NOMO-1 treated with dmso at 0.1 percent for 144 hours (cell line): Measurements from ENCODE around the gene ITPK1.
"Not testable (repeated sequence)": the region's sequence is repeated elsewhere in the genome, so short reads cannot be mapped to it uniquely, and the experiment has no call there.

Experiments
- DNase-seq: peaks from one replicate; lab custom pipeline; 2025; ENCODE audit not compliant: unreplicated experiment; lab: John Stamatoyannopoulos, UW

Gene ITPK1

GRCh38 chr14:93105856-93106255, 9.9 kb downstream of the ITPK1 start:
- not testable (repeated sequence) for DNase-seq

DNA sequence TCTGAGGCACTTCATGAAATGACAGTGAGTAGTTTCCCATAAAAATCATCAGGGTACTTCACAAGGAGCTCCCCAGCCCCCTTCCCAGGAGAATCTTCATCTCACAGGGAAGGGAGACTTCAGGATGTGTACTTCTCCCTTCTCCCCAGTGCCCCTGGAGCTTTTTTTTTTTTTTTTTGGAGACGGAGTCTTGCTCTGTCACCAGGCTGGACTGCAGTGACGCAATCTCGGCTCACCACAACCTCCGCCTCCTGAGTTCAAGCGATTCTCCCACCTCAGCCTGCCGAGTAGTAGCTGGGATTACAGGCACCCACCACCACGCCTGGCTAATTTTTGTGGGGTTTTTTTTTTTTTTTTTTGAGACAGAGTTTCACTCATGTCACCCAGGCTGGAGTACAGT, 10.4 kb downstream of the ITPK1 start:
- peak; percentile 23 for DNase-seq

GRCh38 chr14:93104961-93105360, 10.8 kb downstream of the ITPK1 start:
- DNase-seq, result no peak

GRCh38 chr14:93103392-93104080, 12.2 kb downstream of the ITPK1 start:
- DNase-seq, result peak; percentile 55

- DNase-seq, result no peak
Measured at GRCh38 chr14:93102141-93102540, 13.6 kb downstream of the ITPK1 start.

- no peak for DNase-seq
Measured at GRCh38 chr14:93101181-93101580, 14.5 kb downstream of the ITPK1 start.

GRCh38 chr14:93100570-93100969, 15.2 kb downstream of the ITPK1 start:
- DNase-seq, result no peak

GRCh38 chr14:93100100-93100499, 15.6 kb downstream of the ITPK1 start:
- no peak for DNase-seq

- no peak for DNase-seq
Measured at GRCh38 chr14:93099643-93100042, 16.1 kb downstream of the ITPK1 start.

DNA sequence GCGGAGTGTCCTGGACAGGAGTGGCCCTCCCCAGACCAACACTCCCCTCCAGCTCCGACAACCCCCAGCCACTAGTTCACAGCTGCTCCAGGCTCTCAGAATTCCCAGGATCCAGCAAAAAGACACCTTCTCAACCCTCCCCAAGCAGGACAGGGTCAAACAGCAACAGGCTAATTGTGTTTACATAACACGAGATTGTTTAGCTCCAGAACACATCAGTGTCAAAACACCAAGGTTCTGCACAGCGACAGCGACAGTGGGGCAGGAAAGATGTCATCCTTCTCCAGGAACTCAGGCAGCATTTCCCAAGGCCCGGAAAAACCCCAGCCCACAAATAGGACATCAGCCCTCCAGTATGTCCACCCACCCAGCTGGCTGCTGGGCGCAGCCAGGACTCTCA, 16.5 kb downstream of the ITPK1 start:
- no peak for DNase-seq

DNA sequence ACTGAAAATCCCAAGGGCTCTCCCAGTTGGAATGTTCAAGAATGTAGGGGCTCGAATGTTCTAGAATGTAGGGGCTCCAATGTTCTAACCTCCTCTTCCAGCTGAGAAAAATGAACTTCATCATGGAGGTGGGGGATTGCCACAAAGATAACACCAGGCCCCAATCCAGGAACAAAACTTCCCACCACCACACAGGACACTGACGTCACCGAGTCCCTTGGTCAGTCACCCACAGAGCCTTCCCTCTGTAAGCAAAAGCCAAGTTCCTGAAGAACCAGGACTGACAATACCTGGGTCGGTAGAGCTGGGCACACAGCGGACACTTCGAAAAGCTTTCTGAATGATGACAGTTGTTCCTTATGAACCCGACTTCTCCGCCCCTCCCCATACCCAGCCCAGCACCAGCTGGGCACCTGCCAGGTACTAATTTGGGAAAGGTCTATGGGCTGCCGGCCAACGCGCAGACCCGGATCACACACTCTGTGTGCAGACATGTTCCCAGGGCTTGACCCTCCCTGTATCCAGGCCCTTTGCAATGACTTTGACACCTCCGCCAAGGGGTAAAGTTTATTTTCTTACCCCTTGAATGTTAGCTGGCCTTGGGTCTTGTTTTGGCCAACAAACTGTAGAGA, 18.9 kb downstream of the ITPK1 start:
- DNase-seq, result no peak

DNA sequence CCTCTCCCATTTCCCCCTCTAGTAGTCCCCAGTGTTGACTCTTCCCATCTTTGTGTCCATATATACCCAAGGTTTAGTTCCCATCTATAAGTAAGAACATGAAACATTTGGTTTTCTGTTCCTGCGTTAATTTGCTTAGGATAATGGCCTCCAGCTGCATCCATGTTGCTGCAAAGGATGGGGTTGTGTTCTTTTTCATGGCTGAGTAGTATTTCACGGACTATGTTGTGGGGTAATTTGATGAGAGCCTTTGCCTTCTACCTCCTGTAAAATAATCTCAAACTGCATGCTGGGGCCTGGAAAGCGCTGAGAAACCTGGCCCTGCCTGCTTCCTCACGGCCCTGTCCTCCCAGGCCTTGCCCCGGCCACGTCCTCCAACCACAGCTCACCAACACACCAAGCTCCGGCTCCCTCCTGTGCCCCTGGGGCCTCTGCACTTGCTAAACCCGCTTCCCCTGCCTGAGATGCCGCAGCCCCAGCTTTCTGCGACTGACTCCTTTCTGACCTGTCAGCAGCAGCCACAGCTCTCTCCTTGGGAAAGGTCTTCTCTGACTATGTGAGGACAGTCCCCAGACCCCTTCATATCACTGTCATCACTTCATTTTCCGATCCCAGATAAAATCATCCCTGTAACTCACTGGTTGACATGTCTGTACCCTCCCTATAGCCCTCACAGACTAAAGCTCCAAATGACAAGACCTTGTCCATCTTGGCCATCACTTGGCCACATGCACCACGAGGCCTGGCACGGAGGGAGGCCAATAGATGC, 19.8 kb downstream of the ITPK1 start:
- no peak for DNase-seq

DNA sequence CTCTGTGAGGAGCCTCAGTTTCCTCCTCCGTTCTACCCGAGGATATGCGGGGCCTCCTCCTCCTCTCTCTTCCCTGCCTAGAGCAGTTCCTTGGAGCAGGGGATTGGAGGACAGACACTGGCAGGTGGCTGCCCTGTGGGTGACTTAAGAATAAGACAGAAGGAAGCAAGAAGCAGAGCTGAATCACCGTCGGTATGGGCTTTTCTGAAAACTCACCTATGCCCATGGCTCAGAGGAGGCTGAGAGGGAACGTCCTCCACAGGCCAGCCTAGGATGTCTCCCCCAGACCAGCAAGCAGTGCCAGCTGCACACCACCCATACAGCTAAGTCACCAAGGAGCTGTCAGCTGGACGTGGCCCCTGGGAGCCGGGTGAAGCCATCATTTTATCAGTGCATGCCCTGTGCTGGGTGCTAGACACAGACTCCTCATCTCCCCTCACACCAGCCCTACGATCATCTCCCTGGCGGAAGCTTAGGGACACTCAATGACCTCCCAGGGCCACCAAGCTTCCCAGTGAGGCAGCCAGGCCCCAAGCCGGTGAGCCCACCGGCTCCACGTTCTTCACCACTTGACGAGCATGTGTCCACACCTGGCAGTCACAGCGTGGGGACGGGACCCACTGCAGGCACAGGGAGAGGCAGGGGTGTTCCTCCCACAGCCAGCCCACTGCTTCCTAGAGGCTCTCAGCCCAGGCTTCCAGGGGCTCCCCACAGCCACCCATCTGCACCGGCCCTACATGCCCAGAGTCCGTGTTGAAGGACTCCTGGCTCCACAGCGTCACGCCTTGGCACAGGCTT, 21.4 kb downstream of the ITPK1 start:
- no peak for DNase-seq

DNA sequence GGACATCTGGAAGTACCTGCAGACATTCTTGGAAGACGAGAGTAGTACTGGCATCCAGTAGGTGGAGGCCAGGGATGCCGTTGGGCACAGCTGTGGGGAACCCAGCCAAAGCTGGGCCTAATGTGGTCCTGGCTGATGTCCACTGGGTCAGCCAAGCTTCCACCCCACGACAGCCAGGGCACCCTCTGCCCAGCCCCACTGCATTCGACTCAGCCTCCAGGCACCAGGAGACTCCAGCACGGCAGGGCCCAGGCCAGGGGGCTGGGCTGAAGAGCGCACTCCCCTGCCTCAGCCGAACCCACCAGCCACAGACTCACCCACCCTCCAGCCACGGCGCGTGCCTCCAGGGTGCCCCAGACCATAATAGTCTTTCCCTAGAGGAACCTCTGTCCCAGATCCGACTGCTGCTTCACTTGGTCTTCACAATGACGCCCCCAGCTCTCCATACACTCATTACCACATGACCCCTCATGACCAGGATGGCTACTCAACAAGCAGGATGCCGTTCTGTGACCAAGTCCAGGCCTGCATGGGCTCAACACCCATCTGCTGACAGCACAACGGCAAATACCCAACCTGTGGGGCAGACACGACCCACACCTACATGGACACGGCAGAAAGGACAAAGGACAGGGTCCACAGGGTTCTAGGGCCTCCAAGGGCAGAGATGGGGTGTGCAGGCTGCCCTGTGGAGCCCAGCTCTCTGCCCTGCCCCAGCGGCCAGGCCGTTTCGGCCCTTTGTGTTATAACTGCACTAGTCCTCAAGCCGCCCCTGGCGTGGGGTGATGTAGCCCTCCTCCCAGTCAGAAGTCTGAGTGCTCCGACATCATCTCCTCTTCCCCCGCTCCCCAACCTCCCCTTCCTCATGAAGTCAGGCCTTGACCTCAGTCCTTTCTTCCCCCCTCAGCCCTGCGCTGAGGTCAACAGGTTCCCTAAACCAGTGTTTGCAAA, 22.8 kb downstream of the ITPK1 start:
- no peak for DNase-seq

DNA sequence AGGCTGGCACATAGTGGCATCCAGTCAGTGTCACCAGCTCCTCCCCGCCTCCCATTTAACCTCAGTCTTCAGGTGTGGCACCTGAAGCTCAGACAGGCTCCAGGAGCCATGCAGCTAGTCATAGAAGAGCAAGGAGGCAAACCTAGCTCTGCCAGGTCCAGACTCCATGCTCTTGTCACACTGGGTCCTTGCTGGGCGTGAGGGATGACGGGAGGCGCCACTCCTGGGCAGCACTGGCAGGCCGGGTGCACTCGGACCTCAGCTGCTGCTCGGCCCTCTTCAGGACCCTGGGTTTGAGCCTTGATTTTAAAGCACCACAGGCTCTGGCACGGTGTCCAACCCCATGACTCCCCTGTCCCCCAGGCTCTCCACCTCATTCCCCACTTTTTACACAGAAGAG, 24.1 kb downstream of the ITPK1 start:
- DNase-seq, result no peak

- DNase-seq, result no peak
Measured at GRCh38 chr14:93090826-93091555, 24.7 kb downstream of the ITPK1 start.

DNA sequence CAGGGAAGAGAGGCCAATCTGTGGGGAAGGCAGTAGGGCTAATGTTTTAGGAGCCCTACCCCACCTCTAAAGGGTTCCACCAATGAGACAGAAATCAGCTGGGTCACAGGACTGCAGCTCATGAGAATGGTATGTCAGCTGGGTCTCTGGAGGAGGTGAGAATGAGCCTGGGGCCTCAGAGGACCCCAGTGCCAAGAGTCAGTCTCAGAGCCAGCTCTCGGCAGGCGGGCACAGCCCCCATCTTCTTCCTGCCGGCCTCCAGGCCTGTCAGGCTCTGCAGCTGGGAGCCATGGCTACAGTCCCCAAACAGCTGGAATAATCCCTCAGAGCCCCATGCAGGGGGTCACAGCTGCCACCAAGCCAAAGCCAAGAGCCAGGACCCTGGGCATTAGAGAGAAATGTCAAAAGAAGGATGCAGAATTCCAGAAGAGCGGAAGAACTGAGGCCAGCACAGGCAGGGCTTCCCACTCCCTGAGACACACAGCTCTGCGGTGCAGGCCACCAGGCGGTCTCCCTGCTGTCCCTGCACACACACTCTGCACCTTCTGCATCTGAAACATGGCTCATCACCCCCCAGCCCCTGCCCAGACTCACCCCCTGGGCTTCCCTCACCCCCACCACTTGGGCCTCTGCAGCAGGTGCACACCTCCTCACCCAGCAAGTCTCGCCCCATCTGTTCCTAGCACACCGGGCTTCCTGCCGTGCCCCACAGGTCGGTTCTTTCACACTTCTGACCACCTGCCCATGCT, 26.0 kb downstream of the ITPK1 start:
- no peak for DNase-seq

GRCh38 chr14:93086441-93087055, 29.2 kb downstream of the ITPK1 start:
- no peak for DNase-seq
